ENCODE results near the gene GTPBP1. TPM values are rescaled to one million over a fixed set of nuclear protein-coding genes. Genes with fewer than 3 reads are reported as not detected.

The GTPBP1 gene
- 47.1 and 60.1 TPM in 2 replicates for total RNA-seq (ENCODE audit: low replicate concordance)
- long read RNA-seq, partial matches to known transcripts, result 1 of 4 reads
- long read RNA-seq, other reads (novel, unspliced or antisense), result 3 of 4 reads

GRCh38 chr22:38705235-38706100 is at the start of gene GTPBP1:
Gene GTPBP1 (plus strand): TSS chr22:38705944. CDS start chr22:38705956, 12 bp downstream.
- Mint-ChIP-seq H3K27me3 (peaks cover 6% of the 10 kb centered on the region), H3K4me3 (peak within 1 kb of the TSS; percentile 95)

GRCh38 chr22:38656256-38657044 is 49.3 kb upstream of the GTPBP1 start, which contains the start of the genes CBY1 and FAM227A:
Gene CBY1 (plus strand): TSS chr22:38656638. CDS start chr22:38668055, 11,417 bp downstream.
Gene FAM227A (minus strand): TSS chr22:38656392. CDS start chr22:38650168, 6,224 bp downstream.
- peak within 1 kb of the TSS; percentile 100 for H3K27ac Mint-ChIP-seq

More at GRCh38 chr22:38705235-38706100, at the start of gene GTPBP1:
- TF ChIP-seq CTCF (conservative IDR thresholded peaks at IDR 0.05), result no peak
- Mint-ChIP-seq H3K27ac (peak within 1 kb of the TSS; percentile 97), H3K9me3 (no peaks in the 10 kb centered on the region), H3K36me3 (no peaks in the 10 kb centered on the region), H3K4me1 (ENCODE audit: unreplicated experiment) (peaks cover 41% of the 10 kb centered on the region)
- peak; percentile 96 for DNase-seq (ENCODE audit: extremely low spot score, unreplicated experiment)

GRCh38 chr22:38657045-38657909 is 48.5 kb upstream of the GTPBP1 start:
- peaks cover 9% of the 10 kb centered on the region for H3K36me3 Mint-ChIP-seq
- no peaks in the 10 kb centered on the region for H3K27me3 Mint-ChIP-seq
- no peaks in the 10 kb centered on the region for H3K9me3 Mint-ChIP-seq
- H3K4me1 Mint-ChIP-seq (ENCODE audit: unreplicated experiment), result peaks cover 17% of the 10 kb centered on the region
- no peak for DNase-seq (ENCODE audit: extremely low spot score, unreplicated experiment)
- peak overlapping the region; percentile 97 for H3K4me3 Mint-ChIP-seq
- peak overlapping the region; percentile 100 for H3K27ac Mint-ChIP-seq
- no peak for TF ChIP-seq CTCF (conservative IDR thresholded peaks at IDR 0.05)

More at GRCh38 chr22:38656256-38657044, 49.3 kb upstream of the GTPBP1 start, which contains the start of the genes CBY1 and FAM227A:
- Mint-ChIP-seq H3K36me3 (peaks cover 9% of the 10 kb centered on the region), H3K4me1 (ENCODE audit: unreplicated experiment) (peaks cover 17% of the 10 kb centered on the region), H3K27me3 (no peaks in the 10 kb centered on the region), H3K4me3 (peak within 1 kb of the TSS; percentile 97), H3K9me3 (no peaks in the 10 kb centered on the region)
- TF ChIP-seq CTCF (conservative IDR thresholded peaks at IDR 0.05), result no peak
- peak; percentile 90 for DNase-seq (ENCODE audit: extremely low spot score, unreplicated experiment)

- Mint-ChIP-seq H3K4me3 (no peak overlapping the region), H3K9me3 (no peaks in the 10 kb centered on the region), H3K27ac (no peak overlapping the region), H3K4me1 (ENCODE audit: unreplicated experiment) (no peaks in the 10 kb centered on the region), H3K27me3 (no peaks in the 10 kb centered on the region), H3K36me3 (peaks cover 16% of the 10 kb centered on the region)
- TF ChIP-seq CTCF (conservative IDR thresholded peaks at IDR 0.05), result no peak
- no peak for DNase-seq (ENCODE audit: extremely low spot score, unreplicated experiment)
Measured at GRCh38 chr22:38674888-38675287, 30.9 kb upstream of the GTPBP1 start.
